Astrocyte (in vitro differentiated cells and primary cell): Measurements from ENCODE around the gene LAMP1. TPM values are rescaled to one million over a fixed set of nuclear protein-coding genes. Genes with fewer than 3 reads are reported as not detected.

ENCODE experiments used
- microRNA-seq: library from miRNA; unstranded; fragments of <30 nt; microRNA quantifications from one replicate; pipeline ENCODE4 v1.2.0, GENCODE V29; 2020
- total RNA-seq: library from RNA; stranded (reverse); gene quantifications from 2 replicates; pipeline ENCODE4 v1.2.1, GENCODE V29; 2021

Gene LAMP1
- total RNA-seq, 1 donor from 2014 or later: 313 TPM

Small RNA genes within 50 kb of the gene (microRNA-seq; reads per million reads assigned to microRNA genes)
- gene MIR8075: not detected

Other genes starting within 250 kb of the LAMP1 start
- gene F7, start 191.4 kb upstream of the LAMP1 start, total RNA-seq: not detected in 2 replicates
- 0.45 TPM in 1 of 2 replicates, not detected in the other for gene F10, start 174.4 kb upstream of the LAMP1 start, total RNA-seq
- gene PROZ, start 138.6 kb upstream of the LAMP1 start, total RNA-seq: not detected in 2 replicates
- gene PCID2, start 88.6 kb upstream of the LAMP1 start, total RNA-seq: 29.6 and 31.5 TPM in 2 replicates
- gene CUL4A, start 87.6 kb upstream of the LAMP1 start, total RNA-seq: 71.3 and 81.3 TPM in 2 replicates
- gene GRTP1, start 66.9 kb downstream of the LAMP1 start, total RNA-seq: 0.36 and 0.61 TPM in 2 replicates
- 2.5 and 3.1 TPM in 2 replicates for gene ADPRHL1, start 156.2 kb downstream of the LAMP1 start, total RNA-seq
- gene DCUN1D2, start 193.5 kb downstream of the LAMP1 start, total RNA-seq: 16.3 and 19.0 TPM in 2 replicates